Transverse colon (tissue), 4 donors: Measurements from ENCODE around the gene PNO1. TPM values are rescaled to one million over a fixed set of nuclear protein-coding genes. Genes with fewer than 3 reads are reported as not detected.
A peak's percentile ranks its signal among the peaks of the same experiment; 100 is the strongest.

Experiments
- DNase-seq: peaks from one replicate; pipeline ENCODE4 v3.0.0-alpha.2; 2019
- H3K27ac ChIP-seq, 4 donors: fragments of 200-600 bp; sonication (generic); 2 replicates each; pipeline ENCODE4 v1.5.1; 2016 to 2018; ENCODE audit warnings: inconsistent platforms in 4 of 4
- H3K27me3 ChIP-seq: fragments of 200-600 bp; sonication (generic); 2 replicates; pipeline ENCODE4 v1.5.1; 2017; ENCODE audit warnings: inconsistent platforms
- H3K36me3 ChIP-seq, 4 donors: fragments of 200-600 bp; sonication (generic); 2 replicates each; pipeline ENCODE4 v1.5.1; 2017 to 2019; ENCODE audit warnings: inconsistent platforms in 4 of 4
- H3K4me1 ChIP-seq, 4 donors: fragments of 200-600 bp; sonication (generic); 2 replicates each; pipeline ENCODE4 v1.5.1; 2017 to 2020; ENCODE audit warnings: inconsistent platforms in 4 of 4
- H3K4me3 ChIP-seq, 4 donors: fragments of 200-600 bp; sonication (generic); 1 replicate in 1 of 4; 2 replicates in 3 of 4; pipeline versions ENCODE4 v1.5.1 to v1.6.1; 2017 to 2019; ENCODE audit warnings: inconsistent platforms in 4 of 4
- H3K9me3 ChIP-seq, 2 donors: fragments of 200-600 bp; sonication (generic); 2 replicates each; pipeline ENCODE4 v1.5.1; 2017 to 2019; ENCODE audit warnings: inconsistent platforms in 2 of 2
- EP300 ChIP-seq: sonication (generic); formaldehyde crosslinking; IDR thresholded peaks from one replicate; pipeline ENCODE4 v1.6.1; 2017; ENCODE audit warnings: antibody characterized with exemption, low read depth
- POLR2A ChIP-seq: fragments of 450-650 bp; IDR thresholded peaks from one replicate; pipeline ENCODE4 v1.6.1; 2016; ENCODE audit warnings: antibody characterized with exemption, mild to moderate bottlenecking, moderate library complexity
- POLR2AphosphoS5 ChIP-seq, 3 donors: sonication (generic); formaldehyde crosslinking; IDR thresholded peaks; one replicate each; pipeline ENCODE4 v1.6.1; 2016; ENCODE audit warnings: antibody characterized with exemption in 3 of 3
- WGBS, 2 donors: methylation state at CpG; one replicate each; pipeline ENCODE4 v1.1.5; 2018; ENCODE audit warnings: low coverage in 1 of 2; 5-methylcytosine and 5-hydroxymethylcytosine counted together
- in situ Hi-C, 4 donors: fragments of 200-750 bp; cut with MboI; loops; one replicate each; pipeline versions ENCODE4 v1.15.0 to v1.15.1; 2017; ENCODE audit warnings: low sequenced_read_pairs in 3 of 4, low pct_ligation_motif_present in 1 of 4, low pct_unique_long_range_greater_than_20kb in 1 of 4
- intact Hi-C: fragments of 100-400 bp; cut with DNase I; formaldehyde crosslinking; loops from one replicate; pipeline ENCODE4 v1.15.1; 2023; ENCODE audit warnings: low total_unique reads
- total RNA-seq, 4 donors: library from RNA; depleted of rRNA; stranded (reverse); fragments of >200 nt; gene quantifications; one replicate each; pipeline ENCODE4 v1.1.0, GENCODE V29; 2016
- TF ChIP-seq, protein P1 (sequence below), 5 experiments: fragments of 200-600 bp in 3 of 5; fragments of 450-650 bp in 2 of 5; sonication (generic) in 3 of 5; IDR thresholded peaks; 1 replicate in 2 of 5; 2 replicates in 3 of 5; pipeline ENCODE4 v1.5.1; 2016 to 2017; ENCODE audit warnings: antibody characterized with exemption in 5 of 5, inconsistent platforms in 3 of 5, mild to moderate bottlenecking in 2 of 5, moderate library complexity in 1 of 5

The PNO1 gene
- total RNA-seq, 4 donors from 2014 or later = 1.9 to 20.9 (median 7.4) TPM

DNA sequence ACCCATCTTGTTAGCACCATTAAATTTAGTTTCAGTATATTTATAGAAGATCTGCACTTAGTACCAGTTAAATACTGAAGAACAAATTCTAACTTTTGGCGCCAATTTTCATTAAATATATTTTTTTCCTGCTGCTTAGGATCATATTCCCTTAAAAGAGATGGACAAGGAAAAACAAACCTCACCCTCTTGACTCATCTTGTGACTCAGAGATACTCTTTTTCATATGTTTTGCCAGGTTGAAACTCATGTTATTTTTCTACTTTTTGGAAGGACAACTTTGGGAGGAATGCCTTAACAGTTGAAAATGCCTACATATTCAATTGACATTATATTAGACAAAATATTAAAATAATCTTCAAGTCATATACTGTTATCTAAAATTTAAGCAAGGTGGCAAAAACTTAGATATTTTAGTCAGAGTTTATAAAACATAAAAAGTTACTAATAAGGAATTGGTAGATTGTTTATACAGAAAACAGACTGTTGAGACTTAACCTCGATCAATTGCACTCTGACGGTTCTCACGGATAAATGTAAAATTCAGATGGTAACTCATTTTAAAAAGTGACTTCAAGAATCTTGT is 36.2 kb downstream of the PNO1 start:
- H3K9me3 ChIP-seq = no peaks in the 10 kb centered on the region
- in situ Hi-C loops = loop anchor here in 1 of 4 donors (25.0 kb wide), 1 partner anchor 243 kb away; no protein-coding TSS in a partner anchor

DNA sequence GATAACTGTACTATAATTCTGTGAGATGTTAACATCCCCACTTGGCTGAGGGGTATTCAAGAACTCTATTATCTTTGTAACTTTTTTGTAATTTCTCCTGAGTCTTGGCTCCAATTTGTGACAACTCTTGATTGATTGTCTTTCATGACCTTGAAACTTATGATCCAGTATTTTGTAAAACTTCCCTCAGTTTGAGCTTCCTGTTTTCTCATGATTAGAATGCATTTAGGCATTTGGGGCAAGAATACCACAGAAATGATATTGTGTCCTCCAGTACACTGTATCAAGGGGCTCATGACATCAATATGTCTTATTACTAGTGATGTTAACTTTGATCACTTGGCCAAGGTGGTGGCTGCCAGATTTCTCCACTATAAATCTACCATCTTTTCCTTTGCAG is 37.4 kb downstream of the PNO1 start:
- in situ Hi-C loops (loop anchor here in 1 of 4 donors (5.0 to 25.0 kb wide), 2 partner anchors 47 to 242 kb away; no protein-coding TSS in a partner anchor), intact Hi-C loops (loop anchor here (5.0 kb wide), 1 partner anchor 57 kb away; the partner anchor contains the start of gene PPP3R1)
- H3K27ac ChIP-seq = no peak overlapping the region

More for the DNA sequence above, 36.2 kb downstream of the PNO1 start:
- Histone ChIP-seq H3K36me3 (no peaks in the 10 kb centered on the region), H3K4me1 (peaks cover 0 to 67% (median 16%) of the 10 kb centered on the region in 4 donors), H3K27me3 (no peaks in the 10 kb centered on the region), H3K4me3 (no peak overlapping the region), H3K27ac (no peak overlapping the region)
- intact Hi-C loops = no loop called here
- TF ChIP-seq, protein P1, sequence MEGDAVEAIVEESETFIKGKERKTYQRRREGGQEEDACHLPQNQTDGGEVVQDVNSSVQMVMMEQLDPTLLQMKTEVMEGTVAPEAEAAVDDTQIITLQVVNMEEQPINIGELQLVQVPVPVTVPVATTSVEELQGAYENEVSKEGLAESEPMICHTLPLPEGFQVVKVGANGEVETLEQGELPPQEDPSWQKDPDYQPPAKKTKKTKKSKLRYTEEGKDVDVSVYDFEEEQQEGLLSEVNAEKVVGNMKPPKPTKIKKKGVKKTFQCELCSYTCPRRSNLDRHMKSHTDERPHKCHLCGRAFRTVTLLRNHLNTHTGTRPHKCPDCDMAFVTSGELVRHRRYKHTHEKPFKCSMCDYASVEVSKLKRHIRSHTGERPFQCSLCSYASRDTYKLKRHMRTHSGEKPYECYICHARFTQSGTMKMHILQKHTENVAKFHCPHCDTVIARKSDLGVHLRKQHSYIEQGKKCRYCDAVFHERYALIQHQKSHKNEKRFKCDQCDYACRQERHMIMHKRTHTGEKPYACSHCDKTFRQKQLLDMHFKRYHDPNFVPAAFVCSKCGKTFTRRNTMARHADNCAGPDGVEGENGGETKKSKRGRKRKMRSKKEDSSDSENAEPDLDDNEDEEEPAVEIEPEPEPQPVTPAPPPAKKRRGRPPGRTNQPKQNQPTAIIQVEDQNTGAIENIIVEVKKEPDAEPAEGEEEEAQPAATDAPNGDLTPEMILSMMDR (IDR thresholded peaks at IDR 0.05) = no peak
- TF ChIP-seq EP300 (no peak), POLR2AphosphoS5 (IDR thresholded peaks at IDR 0.05) (no peak), POLR2A (no peak)
- no peak for DNase-seq
- 85 to 90% methylated on average over 4 of the region's 4 CpGs for WGBS, 2 donors

DNA sequence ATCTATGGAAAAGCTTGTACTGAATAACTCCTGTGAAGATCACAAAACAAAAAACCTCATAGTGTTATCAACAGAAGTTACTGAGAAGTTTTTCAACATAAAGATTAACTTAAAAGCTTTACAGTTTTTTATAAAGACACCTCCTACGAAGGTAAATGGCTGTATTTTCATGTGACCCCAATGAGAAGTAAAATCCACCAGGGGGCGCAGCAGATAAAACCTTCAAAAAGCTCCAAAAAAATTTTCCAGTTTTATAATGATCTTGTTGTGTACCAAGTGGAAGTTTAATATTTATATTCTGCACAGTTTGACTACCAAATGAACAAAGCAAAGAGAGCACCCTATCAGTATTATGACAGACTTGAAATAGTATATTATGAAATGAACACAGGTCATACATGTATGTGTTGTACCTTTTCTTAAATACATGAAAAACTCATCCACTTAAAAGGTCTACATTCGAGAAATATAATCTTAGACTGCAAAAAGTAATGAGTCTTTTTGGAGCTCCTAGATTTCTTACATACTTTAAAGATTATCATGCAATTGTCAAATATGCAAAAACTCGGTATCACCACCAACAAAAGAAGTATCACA is 38.5 kb downstream of the PNO1 start:
- H3K27me3 ChIP-seq = no peaks in the 10 kb centered on the region
- peaks cover 0 to 4% (median 0%) of the 10 kb centered on the region in 4 donors for H3K36me3 ChIP-seq
- TF ChIP-seq, protein P1 (IDR thresholded peaks at IDR 0.05) = peak in 3 of 5 experiments; percentile 58 to 83 (median 75)
- TF ChIP-seq POLR2A (no peak), EP300 (no peak)
- no peak overlapping the region for H3K4me3 ChIP-seq
- intact Hi-C loops = loop anchor here (5.0 kb wide), 1 partner anchor 56 kb away; the partner anchor contains the start of gene PPP3R1
- DNase-seq = peak; percentile 42
- 40 to 97% methylated on average over 4 of the region's 4 CpGs for WGBS, 2 donors
- in situ Hi-C loops = loop anchor here in 1 of 4 donors (5.0 to 25.0 kb wide), 2 partner anchors 46 to 241 kb away; no protein-coding TSS in a partner anchor
- H3K9me3 ChIP-seq = no peaks in the 10 kb centered on the region
- no peak overlapping the region for H3K27ac ChIP-seq
- peaks cover 0 to 56% (median 14%) of the 10 kb centered on the region in 4 donors for H3K4me1 ChIP-seq

More for the DNA sequence above, 37.4 kb downstream of the PNO1 start:
- H3K27me3 ChIP-seq = no peaks in the 10 kb centered on the region
- peaks cover 0 to 60% (median 14%) of the 10 kb centered on the region in 4 donors for H3K4me1 ChIP-seq
- no peak overlapping the region for H3K4me3 ChIP-seq
- no peak for DNase-seq
- no peaks in the 10 kb centered on the region for H3K36me3 ChIP-seq
- no peak for TF ChIP-seq POLR2AphosphoS5 (IDR thresholded peaks at IDR 0.05)
- TF ChIP-seq, protein P1 (IDR thresholded peaks at IDR 0.05) = no peak
- TF ChIP-seq EP300 = no peak
- no peak for TF ChIP-seq POLR2A
- no peaks in the 10 kb centered on the region for H3K9me3 ChIP-seq

DNA sequence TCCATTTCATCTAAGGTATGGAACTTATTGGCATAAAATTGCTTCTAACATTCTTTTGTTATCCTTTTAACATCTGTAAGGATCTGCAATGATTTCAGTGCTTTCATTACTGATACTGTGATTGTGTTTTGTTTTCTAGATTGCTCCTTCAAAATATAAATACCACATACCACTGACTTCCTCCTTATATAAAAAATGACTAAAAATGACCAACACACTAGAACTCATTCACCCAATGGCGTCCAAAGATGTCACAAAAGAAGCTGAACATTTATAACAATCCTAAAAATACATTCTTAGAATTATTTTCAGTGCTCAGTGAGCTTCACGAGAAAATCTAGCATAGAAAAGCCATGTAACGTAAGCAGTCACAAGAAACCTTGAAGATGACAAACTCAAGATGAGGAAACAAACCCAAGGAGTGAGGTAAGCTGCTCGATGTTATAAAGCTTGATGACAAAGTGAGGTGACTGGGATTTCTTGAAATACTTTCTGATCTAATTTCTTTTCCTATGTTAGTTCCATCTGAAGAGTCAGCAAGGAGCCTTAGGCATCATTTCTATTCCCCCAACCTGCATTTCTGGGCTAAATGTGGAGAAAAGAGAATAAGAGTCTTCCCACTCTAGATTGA is 42.6 kb downstream of the PNO1 start:
- Histone ChIP-seq H3K36me3 (peaks cover 0 to 6% (median 0%) of the 10 kb centered on the region in 4 donors), H3K4me1 (peaks cover 0 to 38% (median 6%) of the 10 kb centered on the region in 4 donors), H3K4me3 (no peak overlapping the region), H3K27ac (no peak overlapping the region), H3K27me3 (no peaks in the 10 kb centered on the region), H3K9me3 (no peaks in the 10 kb centered on the region)
- intact Hi-C loops (no loop called here), in situ Hi-C loops (no loop called here)
- TF ChIP-seq, protein P1 (IDR thresholded peaks at IDR 0.05) = no peak
- TF ChIP-seq POLR2A (no peak), EP300 (no peak), POLR2AphosphoS5 (IDR thresholded peaks at IDR 0.05) (no peak)
- no peak for DNase-seq
- 66 to 68% methylated on average over 4 of the region's 4 CpGs for WGBS, 2 donors
